GM18508 (cell line): ENCODE measurements around the gene DDX42.
"Not testable (repeated sequence)": the region's sequence is repeated elsewhere in the genome, so short reads cannot be mapped to it uniquely, and the experiment has no call there.

Experiments
- ATAC-seq: cut with Tn5 transposase; IDR thresholded peaks from one replicate; pipeline ENCODE4 v1.9.1; 2021; ENCODE audit warnings: moderate number of reproducible peaks; ENCODE audit not compliant: insufficient read depth, unreplicated experiment

DDX42 gene

DNA sequence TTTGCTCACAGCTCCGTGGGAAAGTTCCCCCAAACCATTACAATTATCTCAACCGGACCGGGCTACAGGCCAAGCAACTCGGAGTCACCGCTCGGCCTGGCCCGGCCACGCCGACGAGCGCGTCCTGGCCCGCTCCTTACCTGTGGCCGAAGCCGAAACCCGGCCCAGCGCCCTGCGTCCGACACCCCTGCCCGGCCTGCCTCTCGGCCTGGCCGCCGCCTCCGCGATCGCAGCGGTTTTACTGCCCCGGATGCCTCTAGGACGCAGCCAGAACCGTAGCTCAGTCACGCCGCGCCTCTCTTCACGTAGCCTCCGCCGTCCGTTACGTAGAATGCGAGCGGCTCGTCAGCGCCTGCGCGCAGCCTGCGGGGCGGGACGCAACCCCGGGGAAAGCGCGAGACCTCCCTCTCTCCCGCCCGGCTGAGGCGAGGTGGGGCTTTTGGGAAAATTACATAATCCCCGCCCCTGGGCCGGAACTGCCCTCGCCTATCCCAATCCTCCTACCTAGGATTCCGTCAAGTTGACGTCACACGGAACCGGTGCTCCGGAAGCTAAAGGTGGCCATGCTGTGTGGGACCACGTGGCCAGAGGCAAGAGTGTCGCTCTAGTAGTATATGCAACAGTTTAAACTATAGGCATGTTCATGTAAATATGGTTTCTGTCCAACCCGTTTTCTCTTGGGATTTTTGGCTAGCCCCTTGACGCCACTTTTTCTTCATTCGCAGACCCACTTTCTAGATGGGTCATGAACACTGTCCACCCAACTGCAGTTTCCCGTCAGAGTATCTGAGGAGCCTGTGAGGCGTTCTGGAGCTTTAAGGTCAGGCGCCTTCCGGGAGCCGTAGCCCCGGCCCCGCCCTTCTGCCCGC, 464 bp upstream of the DDX42 start, which contains the start of gene CCDC47:
Gene CCDC47, minus strand, starts transcription at position 326 of the 869 bp plus-strand sequence. CDS start 7,422 bp downstream, outside the sequence.
- ATAC-seq = peak; percentile 84

DNA sequence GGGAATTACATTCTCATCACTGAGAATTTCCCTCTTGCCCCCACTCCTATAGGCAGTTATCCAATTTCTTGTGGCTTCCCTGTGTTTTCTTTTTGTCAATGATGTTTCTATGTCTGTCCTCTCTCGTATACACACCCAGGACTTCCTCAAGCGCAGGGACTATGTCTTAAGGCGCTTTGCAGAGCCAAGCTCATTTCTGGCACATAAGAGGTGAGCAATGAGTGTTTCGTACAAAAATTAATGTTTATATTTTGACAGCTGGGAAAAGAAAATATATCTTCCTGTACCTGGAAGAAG, 947 bp downstream of the DDX42 start:
- no peak for ATAC-seq

GRCh38 chr17:63775420-63775819, 1.4 kb downstream of the DDX42 start:
- ATAC-seq = no peak

GRCh38 chr17:63780507-63780906, 6.5 kb downstream of the DDX42 start:
- no peak for ATAC-seq

DNA sequence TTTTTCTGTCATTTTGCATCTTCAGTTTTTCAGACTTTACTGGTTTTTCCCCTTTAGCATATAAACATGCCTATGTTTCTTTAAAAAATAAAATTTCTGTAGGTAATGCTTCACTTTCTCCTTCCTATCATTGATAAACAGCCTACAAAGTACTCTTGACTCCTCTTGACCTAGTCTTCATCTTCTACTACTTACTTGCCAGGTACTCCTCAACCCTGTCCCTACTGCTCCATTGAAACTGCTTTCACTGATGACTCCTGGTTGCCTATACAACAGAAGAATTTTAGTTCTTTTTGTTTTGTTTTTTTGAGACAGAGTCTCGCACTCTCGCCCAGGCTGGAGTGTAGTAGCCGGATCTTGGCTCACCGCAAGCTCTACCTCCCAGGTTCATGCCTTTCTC, 7.0 kb downstream of the DDX42 start:
- ATAC-seq = no peak

DNA sequence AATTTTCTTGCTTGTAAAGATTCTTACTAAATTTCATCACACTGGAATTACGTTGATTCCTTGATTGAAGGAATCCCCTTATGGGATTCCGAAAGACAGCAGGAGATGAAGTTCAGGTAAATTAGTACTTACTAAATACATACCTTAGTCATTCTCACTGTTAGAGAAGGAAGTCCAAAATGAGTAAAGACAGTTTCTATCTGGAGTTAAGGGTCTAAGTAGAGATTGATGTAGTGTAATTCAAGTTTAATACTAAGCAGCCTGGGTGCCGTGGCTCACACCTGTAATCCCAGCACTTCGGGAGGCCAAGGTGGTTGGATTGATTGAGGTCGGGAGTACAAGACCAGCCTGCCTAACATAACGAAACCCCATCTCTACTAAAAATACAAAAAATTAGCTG, 9.6 kb downstream of the DDX42 start:
- no peak for ATAC-seq

GRCh38 chr17:63785556-63785955, 11.6 kb downstream of the DDX42 start:
- no peak for ATAC-seq

DNA sequence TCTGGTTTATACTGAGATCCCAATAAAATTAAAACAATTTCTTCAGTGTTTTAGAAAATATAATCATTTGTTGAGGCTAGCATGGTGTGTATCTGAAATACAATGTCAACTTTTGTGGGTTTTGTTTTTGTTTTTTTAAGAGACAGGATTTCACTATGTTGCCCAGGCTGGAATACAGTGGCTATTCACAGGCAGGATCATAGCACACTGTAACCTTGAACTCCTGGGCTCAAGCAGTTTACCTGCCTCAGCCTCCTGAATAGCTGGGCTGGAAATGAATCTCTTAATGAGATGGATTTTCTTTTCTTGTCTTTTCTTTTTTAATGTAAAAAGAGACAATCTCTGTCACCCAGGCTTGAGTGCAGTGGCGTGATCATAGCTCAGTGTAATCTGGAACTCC, 12.1 kb downstream of the DDX42 start:
- ATAC-seq = no peak

GRCh38 chr17:63786971-63787711, 13.2 kb downstream of the DDX42 start:
- no peak for ATAC-seq

GRCh38 chr17:63790057-63790456, 16.1 kb downstream of the DDX42 start:
- ATAC-seq = no peak

- ATAC-seq = no peak
Observed at GRCh38 chr17:63792055-63792729, 18.2 kb downstream of the DDX42 start.

- ATAC-seq = not testable (repeated sequence)
Observed at GRCh38 chr17:63796375-63796774, 22.4 kb downstream of the DDX42 start.

GRCh38 chr17:63798572-63799106, 24.7 kb downstream of the DDX42 start:
- ATAC-seq = no peak

DNA sequence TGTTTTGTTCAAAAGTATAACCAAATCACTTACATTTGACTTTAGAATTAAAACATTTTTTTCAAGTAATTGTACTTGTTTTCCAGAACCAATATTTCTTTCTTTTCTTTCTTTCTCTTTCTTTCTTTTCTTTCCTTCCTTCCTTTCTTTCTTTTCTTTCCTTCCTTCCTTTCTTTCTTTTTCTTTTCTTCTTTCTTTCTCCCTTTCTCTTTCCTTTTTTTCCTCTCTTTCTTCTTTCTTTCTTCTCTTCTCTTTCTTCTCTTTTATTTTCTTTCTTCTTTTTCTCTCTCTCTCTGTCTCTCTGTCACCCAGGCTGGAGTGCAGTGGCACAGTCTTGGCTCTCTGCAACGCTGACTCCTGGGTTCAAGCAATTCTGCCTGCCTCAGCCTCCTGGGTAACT, 26.8 kb downstream of the DDX42 start:
- ATAC-seq = no peak

DNA sequence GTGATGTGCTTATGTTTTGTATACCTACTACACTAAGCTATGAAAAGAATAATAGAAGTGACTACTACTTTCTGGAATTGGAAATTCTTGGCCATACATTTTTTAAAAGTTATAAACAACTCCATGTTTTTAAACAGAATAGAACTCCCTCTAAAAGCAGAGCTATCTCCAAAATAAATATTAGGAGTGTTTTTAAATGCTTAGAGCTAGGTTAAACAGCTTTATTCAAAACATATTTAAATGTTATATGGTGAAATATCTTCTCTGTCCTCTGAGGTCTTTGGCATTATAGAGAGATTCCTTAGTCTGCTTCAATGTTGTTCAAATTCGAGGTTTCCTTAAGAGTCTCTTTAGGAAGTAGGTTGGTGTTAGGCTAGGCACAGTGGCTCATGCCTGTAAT, 30.4 kb downstream of the DDX42 start:
- no peak for ATAC-seq

GRCh38 chr17:63805591-63805990, 31.6 kb downstream of the DDX42 start:
- no peak for ATAC-seq

GRCh38 chr17:63809970-63810369, 36.0 kb downstream of the DDX42 start:
- ATAC-seq = no peak

- no peak for ATAC-seq
Observed at GRCh38 chr17:63816123-63816522, 42.2 kb downstream of the DDX42 start.

GRCh38 chr17:63816669-63817068, 42.7 kb downstream of the DDX42 start:
- no peak for ATAC-seq

- ATAC-seq = no peak
Observed at GRCh38 chr17:63817736-63818385, 43.9 kb downstream of the DDX42 start.
